CD4-positive, alpha-beta T cell treated with Interleukin-10 for 1 hour (primary cell): ENCODE results near the gene KRT82.

ENCODE experiments used
- DNase-seq: peaks from one replicate; pipeline ENCODE4 v3.0.0-alpha.2; 2020

The KRT82 gene

DNA sequence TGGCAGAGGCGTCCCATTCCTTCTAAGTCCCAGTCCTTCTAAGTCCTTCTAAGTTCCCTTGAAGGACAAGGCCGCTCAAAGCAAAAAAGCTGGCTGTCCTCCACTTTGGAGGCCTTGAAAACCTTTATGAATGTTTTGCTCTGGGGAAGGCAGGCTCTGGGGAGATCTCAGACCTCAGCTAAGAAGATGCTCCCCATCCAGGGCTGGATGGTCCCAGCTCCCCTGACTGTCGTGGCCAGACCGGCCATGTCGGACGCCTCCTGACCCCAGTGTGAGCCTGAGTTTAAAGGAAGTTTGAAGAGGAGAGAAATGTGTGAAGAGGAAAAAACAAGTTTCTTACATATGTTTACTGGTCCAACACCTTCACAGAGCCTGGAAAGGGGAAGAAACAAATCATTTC is 26.6 kb downstream of the KRT82 start:
- DNase-seq = no peak

DNA sequence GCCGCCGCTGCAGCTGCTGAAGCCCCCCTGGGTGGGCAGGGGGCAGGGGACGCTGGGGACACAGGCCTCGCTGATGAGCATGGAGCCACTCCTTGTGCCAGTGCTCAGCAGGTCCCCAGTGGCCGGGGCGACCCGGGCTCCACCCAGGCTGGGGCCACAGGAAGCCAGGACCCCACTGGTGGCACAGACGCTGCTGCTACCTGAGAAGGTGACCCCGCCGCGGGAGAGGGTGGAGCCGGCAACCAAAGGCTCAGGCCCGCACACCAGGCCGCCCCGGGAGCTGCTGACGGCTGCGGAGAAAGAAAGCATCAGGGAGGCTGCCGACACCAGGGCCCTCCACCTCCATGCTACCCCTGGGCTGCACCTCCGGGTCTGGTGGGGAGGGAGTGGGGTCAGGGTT is 28.0 kb downstream of the KRT82 start:
- DNase-seq = no peak

DNA sequence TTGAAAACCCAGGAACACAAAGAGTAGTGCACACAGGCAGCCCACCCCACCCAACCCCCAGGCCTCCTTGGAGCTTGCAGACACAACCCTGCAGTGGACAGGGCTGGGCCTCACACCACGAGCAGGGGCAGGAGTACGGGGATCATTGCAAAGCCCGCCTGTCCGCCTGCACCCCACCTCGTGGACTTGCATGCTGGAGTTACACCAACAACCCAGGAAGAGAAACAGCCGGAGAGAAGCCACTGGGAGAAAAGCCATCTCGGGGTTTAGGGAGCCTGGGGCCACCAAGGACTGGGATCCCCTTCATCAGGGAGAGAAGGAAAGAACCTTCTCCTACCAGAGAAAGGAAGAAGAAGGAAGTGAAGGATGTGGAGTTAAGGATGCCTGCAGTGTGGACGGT is 28.9 kb downstream of the KRT82 start:
- DNase-seq = no peak

DNA sequence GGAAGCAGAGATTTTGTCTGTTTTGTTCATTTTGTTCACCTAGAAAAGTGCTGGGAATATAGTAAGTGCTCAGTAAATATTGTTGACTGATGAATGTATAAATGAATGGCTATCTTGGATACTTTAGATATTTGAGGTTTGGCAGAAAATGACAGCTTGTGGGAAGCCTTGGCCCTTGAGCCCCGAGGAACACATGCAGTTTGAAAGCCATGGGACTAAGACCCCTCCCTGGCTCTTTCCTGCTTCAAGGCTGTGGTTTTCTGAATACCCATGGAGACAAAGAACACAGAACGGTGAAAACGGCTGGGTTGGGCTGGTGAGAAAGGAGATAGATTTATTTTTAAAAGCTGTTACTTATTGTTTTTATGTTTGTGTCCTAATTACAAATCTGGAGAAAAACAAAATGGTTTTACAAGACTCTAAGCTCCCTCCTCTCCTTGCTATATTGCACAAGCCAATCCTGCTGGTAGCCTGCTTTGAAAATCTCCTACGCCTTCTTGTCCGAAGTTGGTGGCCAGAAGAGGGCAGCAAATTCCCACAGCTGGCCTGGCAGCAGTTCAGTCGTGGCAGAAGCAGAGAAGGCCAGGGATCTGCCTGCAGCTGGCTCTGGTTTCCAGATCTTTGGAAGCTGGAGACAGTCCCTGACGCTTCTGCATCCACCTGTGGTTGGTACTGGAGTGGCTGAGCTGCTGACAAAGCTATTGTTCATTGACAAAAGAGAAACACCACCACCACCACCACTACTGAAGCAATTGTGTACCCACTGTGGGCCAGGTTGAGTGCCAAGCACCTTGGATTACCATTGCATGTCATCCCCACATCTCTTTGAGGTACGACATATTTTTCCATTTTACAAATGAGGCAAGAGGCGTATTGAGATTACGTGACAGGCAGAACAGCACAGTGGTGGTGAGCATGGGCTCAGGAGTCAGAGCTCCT is 33.6 kb downstream of the KRT82 start:
- DNase-seq = peak; percentile 50

DNA sequence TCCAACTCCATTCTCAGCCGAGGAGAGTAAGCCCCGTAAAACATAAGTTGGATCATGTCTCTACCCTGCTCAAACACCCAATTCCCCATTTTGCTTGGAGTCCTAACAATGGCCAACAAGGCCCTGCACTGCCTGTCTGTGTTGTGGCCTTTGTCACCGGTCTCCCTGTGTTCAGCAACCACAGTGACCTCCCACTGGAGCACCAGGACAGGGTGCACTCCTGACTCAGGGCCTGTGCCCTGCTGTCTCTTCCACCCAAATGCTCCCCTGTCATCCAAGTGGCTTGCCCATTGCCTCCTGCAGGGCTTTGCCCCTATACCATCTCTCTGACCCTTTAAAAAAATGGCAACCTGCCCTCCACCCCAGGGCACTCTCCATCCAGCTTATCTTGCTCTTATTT is 34.4 kb downstream of the KRT82 start:
- no peak for DNase-seq

DNA sequence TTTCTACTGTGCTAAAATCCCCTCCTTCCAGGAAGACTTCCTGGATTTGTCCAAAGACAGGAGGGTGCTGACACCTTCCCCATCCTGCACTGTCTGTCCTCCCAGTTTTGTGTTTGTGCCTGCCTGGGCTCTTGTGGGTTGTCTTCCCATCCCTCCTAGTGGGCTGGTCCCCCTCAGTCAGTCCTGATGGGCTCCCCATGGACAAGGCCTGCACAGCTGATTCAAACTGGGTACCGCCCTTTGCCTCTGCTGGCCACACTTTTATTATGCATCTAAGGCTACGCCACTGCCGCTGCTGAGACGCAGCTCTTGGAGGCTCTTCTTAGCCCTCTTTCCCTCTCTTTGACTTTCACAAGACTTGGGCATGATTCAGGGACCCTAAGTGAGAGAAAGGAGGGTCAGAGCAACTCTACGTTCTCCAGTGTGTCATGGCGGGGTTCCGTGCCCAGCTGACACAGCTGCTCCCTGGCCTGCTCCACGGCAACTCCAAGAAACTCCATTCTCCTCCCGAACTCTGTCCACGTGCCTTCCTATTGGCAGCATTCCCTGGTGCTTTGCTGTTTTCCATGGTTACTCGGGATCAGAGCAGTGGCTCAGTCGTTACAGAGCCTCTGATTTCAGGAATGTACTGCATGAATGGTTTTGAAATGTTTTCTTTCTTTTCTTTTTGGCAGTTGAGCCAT is 35.1 kb downstream of the KRT82 start:
- no peak for DNase-seq

DNA sequence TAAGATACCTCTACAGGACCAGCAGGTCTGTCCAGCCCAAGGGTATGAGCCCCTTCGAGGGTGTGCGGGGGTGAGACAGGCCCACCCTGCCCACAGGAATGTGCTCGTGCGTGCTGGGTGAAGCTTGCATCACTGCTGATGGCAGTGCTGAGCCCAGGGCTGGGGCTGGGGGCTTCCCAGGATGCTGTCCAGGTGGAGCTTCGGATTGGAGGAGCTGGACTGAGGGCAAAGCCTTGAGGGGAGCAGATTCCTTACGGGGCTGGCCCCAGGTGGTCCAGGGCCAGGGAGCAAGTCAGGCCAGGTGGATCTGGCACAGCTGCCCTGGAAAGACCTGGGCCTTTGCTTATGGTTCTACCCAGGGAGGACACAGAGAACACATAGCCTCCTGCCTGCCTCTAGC is 36.3 kb downstream of the KRT82 start:
- no peak for DNase-seq

DNA sequence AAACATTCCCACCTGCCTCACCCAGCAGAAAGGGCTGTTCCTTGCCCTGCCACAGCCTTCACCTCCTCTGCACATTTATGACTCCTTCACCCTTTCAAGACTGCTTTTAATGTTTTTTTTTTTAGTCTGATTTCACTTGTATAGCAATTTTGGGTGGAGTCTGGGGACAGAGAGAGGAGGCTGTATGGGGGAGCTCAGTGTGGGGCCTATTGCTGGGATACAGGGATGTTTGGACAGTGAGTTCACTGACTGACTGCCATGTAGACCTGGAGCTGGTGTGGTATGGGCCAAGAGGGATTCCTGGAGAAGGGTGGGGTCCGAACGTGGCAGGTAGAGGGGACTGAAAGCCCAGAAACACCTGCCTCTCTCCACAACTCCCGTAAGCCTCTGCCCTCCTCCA is 36.9 kb downstream of the KRT82 start:
- no peak for DNase-seq

DNA sequence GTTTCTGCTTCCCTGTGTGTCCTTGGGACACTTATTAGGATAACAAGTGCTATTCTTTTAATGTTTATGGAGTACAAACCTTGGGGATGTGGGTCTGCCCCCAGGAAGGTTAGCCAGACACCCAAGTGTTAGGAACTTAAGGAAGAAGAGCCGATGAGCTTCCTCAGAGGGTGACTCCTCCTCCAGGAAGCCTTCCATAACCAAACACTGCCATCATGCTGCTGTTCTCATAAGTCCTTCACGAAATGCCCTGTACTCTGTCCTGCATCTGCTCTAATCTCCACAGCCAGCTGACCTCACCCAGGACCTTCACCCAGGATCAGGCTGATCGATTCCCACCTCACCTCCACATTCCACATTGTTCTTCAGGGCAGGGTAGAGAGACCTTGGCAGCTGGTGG is 37.6 kb downstream of the KRT82 start:
- no peak for DNase-seq

DNA sequence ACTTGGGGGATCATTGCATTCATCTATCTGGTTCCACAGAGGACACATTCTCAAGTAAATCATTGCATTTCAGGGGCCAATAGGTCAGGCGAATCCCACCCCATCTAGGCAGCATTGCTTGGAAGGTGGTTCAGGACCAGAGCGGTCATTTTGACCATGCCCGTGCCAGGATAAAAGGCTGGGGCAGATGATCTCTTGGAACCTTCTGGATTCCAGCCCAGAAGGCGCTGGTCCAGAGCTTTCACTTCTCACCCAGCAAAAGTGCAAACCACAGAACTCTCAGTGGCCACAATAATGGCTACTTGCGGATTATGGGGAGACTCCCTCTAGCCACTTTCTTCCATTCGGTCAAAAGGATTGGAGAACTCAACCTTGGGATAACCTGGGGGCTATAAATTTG is 38.3 kb downstream of the KRT82 start:
- no peak for DNase-seq

DNA sequence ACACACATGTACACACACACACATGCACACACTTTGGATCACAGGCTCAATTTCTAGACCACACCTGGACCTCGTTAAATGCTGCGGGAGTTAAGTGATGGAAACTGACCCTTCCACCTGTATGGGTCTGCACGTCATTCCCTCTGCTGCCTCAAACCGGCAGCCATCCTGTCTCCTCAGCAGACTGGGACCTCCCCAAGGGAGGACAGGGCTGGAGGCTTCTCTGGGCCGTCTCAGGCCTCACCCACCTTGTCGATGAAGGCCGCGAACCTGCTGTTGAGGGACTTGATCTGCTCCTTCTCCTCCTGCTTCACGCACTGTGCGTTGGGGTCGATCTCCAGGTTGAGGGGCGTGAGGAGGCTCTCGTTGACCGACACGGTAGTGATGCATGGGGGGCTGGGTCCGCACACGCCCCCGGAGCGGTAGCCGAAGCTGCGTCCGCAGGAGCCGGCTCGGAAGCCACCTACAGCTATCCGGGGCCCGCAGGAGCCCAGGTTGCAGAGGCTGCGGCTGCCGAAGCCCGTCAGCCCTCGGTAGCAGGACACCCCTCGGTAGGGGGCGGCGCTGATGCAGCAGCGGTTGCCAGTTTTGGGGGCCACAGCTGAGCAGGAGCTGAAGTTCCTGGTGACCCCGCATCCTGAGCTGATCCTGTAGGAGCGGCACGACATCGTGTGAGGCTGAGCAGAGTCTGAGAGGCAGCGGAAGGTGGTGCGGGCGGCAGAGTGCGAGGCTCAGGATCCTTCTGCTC is 39.2 kb downstream of the KRT82 start, which contains the start of gene KRT85:
Gene KRT85, minus strand, starts transcription at position 744 of the 748 bp plus-strand sequence. Its CDS starts 76 bp downstream, at position 668.
- no peak for DNase-seq

DNA sequence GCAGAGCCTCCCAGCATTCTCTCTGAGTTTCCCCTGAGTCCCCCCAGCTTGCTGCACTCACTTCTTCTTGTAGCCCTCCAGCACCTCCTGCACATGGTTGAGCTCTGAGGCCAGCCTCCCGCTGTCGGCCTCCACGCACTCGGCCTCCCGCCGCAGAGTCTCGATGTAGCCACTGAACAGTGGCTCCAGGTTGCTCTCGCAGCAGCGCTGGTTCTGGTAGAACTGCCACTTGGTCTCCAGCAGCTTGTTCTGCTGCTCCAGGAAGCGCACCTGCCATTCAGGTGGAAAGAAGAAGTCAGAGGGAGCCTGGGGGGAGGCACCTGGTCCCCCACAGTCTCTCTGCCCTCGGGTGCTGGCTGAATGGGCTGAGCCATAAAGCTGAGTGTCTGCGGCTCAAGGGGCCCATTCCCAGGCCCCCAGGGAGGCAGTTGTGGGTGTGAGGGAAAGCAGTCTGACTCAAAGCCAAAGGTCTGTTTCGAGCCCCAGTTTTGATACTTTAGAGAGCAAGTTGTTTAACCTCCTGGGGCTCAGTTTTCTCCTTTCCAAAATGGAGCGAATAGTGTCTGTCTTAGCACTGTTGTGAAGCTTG is 41.1 kb downstream of the KRT82 start:
- no peak for DNase-seq

DNA sequence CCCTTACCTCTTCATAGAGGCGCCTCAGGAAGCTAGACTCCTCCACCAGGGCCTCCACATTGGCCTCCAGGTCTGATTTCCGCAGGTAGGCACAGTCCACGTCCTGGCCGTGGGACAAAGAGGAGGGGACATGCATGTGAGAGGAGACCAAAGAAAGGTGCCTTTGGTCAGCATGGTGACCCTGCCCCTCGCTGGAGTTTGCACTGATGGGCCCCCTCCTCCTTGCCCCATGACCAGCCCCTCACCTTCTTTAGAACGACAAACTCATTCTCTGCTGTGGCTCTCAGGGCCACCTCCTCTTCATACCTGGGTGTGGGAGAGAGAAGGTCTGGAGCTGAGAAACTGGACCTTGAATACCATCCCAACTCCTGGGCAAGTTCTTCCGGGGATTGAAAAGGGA is 42.1 kb downstream of the KRT82 start:
- DNase-seq = no peak

DNA sequence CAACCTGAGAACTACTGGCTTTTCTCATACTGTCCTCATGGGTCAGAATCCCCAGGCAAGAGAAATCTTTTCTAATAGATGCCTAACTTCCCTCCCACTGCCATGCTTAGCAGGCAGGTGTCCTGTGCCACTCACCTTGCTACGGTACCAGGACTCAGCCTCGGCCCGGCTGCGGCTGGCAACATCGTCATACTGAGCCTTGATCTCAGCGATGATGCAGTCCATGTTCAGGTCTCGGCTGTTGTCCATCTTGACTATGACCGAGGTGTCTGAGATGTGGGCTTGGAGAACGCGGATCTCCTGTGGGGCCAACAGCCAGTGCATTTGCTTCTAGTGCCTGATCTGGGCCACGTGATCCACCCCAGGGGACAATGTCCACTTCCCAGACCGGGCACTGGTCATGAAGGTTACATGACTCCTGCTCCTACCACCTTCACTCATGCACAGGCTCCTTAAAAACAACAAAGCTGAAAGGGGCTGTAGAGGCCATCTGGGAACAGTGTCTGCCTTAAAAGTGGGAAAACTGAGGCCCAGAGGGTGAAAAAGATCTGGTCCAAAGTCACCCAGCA is 42.9 kb downstream of the KRT82 start:
- DNase-seq = no peak

DNA sequence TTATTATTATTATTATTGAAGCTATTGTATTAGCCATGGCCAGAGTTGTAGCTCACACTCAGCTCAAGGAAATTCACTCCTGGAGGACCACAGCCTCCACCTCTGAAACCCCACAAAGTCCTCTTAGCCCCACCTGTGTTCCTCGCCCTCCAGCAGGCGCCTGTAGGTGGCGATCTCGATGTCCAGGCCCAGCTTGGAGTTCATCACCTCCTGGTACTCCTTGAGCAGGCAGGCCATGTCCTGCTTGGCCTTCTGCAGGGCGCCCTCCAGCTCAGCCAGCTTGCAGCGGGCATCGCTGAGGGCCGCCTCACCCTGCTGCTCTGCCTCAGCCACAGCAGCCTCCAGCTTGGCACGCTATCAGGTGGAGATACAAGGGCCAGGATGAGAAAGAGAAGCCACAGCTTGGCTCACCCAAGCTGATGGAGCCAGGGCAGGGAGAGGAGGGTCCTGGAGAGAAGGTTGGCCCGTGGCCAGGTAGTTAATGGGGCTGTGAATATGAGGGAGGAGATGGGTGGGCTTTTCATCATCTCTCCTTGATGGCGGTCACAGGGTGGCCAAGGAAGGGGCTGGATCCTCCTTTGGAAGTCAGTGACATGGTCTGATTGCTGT is 43.9 kb downstream of the KRT82 start:
- no peak for DNase-seq

DNA sequence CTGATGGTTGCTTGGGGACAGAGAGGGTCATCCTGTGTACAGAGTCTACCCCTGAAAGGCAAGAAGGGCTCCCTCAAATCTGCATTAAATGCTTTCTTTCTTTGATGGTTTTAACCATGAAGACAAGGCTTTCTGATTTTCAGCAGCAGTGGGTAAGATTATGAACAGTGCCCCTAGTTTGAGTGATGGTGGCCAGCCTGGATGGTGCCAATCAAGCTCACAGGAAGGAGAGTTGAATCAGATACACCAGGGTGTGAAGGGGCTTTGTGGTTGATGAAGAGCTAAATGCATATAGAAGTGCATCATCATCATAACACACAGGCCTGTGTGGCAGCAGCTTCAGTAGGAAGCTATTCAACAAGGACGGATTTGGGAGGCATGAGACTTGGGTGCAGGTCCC is 44.6 kb downstream of the KRT82 start:
- peak; percentile 6 for DNase-seq

DNA sequence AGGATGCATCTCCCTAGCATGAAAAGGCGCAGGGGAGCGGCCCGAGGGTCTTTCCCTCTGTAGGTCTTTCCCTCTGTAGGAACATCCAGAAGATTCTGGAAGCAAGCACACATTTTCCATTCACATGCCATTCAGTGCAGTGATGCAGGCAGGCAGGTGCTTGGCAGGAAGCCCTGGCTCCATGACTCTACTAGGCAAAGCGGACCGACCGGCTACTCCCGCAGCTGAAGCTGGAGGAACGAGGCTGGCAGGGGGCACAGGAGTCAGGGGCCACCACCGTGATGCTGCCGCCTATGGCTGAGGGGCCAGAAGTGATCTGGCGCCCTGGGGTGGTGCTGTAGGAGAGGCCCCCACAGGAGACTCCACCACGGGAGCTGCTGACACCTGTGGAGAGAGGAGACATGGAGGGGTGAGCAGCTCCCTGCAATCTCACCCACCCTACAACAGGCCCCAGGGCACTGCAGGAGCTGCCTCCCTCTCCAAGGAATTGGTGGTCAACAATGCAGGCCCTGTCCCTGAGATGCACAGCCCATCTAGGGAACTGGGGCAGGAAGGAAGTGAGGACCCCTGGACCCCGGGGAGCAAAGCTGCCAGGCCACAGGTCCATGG is 45.4 kb downstream of the KRT82 start:
- DNase-seq = no peak

DNA sequence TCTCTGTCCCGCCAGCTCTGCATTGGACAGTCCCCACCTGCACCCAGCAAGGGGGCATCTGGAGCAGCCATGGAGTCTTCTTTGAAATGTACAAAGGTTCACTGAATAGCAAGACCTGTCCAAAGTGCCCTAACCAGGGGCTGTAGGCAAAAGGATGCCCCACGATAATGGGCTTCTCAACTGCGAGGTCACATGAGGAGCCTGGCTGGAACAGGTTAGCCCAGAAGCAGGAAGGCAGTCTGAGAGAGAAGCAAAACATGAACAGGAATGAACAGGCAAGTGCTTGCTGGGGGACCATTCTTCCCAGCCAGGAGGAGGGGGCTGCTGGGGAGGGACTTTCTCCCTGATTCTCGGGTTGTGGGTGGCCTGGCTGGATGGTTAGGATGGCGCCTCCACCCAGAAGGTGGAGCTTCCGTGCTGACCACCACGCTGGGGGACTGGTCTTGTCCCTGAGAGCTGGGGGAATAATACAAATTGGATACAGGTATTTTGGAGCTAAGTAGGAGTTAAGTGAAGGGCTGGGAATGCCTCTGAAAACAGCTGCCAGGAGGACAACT is 46.0 kb downstream of the KRT82 start:
- no peak for DNase-seq

DNA sequence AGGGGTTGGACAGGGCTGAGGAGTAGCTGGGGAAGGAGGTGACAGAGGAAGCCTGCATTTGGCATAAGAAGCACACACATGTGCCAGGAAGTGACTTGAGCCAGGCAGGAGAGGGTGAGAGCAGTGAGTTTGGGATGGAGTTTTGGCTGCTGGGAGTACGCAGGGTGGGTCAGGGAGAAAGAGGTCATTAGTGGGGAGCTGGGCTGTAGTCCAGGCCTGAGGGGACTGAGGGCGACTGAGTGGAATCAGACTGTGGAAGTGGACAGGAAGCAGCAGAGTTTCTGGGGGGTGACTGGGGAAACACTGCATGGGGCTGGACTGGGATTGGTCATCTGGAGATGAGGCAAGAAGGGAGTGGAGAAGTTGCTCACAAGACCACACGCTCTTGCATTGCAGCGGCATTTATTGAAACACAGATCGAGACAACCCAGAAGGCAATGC is 46.5 kb downstream of the KRT82 start:
- DNase-seq = no peak

DNA sequence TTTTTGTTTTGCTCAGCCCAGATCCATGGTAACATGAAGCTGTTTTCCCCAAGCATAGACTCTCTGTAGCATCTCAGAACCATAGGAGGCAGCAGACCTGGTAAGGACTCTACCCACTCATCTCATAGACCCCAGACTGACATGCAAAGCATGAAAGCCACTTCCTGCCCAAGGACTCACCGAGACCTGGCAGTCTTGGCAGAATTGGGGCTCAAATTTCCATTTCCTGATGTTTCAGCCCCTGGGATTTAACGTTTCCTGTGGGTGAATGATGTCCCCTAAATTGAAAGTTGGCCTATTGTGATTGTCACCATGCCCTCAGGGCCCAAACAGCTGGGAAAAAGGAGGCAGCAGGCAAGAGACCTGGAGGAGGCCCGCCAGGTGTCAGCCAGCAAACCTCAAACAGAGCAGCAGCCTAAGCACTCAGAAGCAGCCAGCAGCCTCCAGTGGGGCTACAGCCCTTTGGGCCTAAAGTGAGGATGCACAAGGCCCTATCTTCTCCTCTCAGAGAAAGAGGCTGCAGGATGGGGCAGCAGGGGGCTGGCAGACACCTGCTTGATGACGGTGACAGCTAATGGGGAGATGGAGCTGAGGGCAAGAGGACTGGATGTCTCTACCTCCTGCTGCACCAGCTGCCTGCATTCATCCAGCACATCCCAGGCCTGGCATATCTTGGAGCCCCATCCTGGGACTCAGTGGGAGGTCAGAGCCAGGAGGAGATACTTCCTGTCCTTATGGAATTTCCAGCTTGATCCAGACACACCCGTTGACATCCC is 47.4 kb downstream of the KRT82 start:
- DNase-seq = peak; percentile 14
